Measurements from ENCODE around the gene FAM107B. TPM values are rescaled to one million over a fixed set of nuclear protein-coding genes. Genes with fewer than 3 reads are reported as not detected.
A peak's percentile ranks its signal among the peaks of the same experiment; 100 is the strongest.

Gene FAM107B
- total RNA-seq, 1 experiment from 2014 or later = 24.5 TPM

GRCh38 chr10:14601872-14602725 is 172.6 kb downstream of the FAM107B start:
- peaks cover 21 to 26% of the 10 kb centered on the region in 2 experiments for H3K4me1 Mint-ChIP-seq
- no peaks in the 10 kb centered on the region for H3K79me1 ChIP-seq (ENCODE audit: insufficient read depth, low read depth, low read length, poor library complexity, severe bottlenecking)
- H4K91ac ChIP-seq (ENCODE audit: insufficient read length, low read depth, low read length) = no peak overlapping the region
- no peak overlapping the region for H3K27ac ChIP-seq (ENCODE audit: insufficient read length, low read depth, low read length)
- peaks cover 30% of the 10 kb centered on the region for H3K27me3 Mint-ChIP-seq (ENCODE audit: low read depth)
- no peak overlapping the region for H3T11ph ChIP-seq (ENCODE audit: low read length)
- no peak overlapping the region for H3K27ac Mint-ChIP-seq
- H2BK20ac ChIP-seq (ENCODE audit: low read depth, low read length, poor library complexity, severe bottlenecking) = no peak overlapping the region
- H2BK5ac ChIP-seq (ENCODE audit: insufficient read length, low read length) = no peak overlapping the region
- H2AFZ ChIP-seq (ENCODE audit: low read length) = no peak overlapping the region
- no peak overlapping the region for H3K9ac ChIP-seq (ENCODE audit: extremely low read depth, insufficient read length, low read length)
- TF ChIP-seq, protein P1, sequence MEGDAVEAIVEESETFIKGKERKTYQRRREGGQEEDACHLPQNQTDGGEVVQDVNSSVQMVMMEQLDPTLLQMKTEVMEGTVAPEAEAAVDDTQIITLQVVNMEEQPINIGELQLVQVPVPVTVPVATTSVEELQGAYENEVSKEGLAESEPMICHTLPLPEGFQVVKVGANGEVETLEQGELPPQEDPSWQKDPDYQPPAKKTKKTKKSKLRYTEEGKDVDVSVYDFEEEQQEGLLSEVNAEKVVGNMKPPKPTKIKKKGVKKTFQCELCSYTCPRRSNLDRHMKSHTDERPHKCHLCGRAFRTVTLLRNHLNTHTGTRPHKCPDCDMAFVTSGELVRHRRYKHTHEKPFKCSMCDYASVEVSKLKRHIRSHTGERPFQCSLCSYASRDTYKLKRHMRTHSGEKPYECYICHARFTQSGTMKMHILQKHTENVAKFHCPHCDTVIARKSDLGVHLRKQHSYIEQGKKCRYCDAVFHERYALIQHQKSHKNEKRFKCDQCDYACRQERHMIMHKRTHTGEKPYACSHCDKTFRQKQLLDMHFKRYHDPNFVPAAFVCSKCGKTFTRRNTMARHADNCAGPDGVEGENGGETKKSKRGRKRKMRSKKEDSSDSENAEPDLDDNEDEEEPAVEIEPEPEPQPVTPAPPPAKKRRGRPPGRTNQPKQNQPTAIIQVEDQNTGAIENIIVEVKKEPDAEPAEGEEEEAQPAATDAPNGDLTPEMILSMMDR (conservative IDR thresholded peaks at IDR 0.05) = no peak
- no peak overlapping the region for H3K18ac ChIP-seq (ENCODE audit: insufficient read length, low read depth, low read length)
- H4K5ac ChIP-seq (ENCODE audit: insufficient read length, low read depth, low read length) = no peak overlapping the region
- peaks cover 3 to 30% (median 30%) of the 10 kb centered on the region in 3 experiments; a peak in 6 of 7 replicates for H3K36me3 Mint-ChIP-seq (ENCODE audit: insufficient read depth in 1 of 3, low read depth in 3 of 3)
- no peaks in the 10 kb centered on the region; the same call in 1 of the 2 replicates for H3K27me3 ChIP-seq (ENCODE audit: insufficient read depth, low read length)
- WGBS (ENCODE audit: extremely low coverage, insufficient read length, low lambda C conversion rate) = no CpG with 5 or more reads among the region's 16 CpGs
- H4K20me1 ChIP-seq (ENCODE audit: control insufficient read depth, insufficient read depth, insufficient read length) = no peaks in the 10 kb centered on the region
- H3K56ac ChIP-seq (ENCODE audit: insufficient read length, low read depth, low read length) = no peak overlapping the region
- H3K14ac ChIP-seq (ENCODE audit: insufficient read depth, low read length) = no peak overlapping the region
- no peaks in the 10 kb centered on the region for H3K79me2 ChIP-seq (ENCODE audit: insufficient read depth, low read length)
- H3K4ac ChIP-seq (ENCODE audit: low read depth, low read length) = no peak overlapping the region
- DNase-seq = peak; percentile 20
- no peak overlapping the region for H4K8ac ChIP-seq (replicated peaks; ENCODE audit: insufficient read length, low read depth, low read length)
- H3K23me2 ChIP-seq (ENCODE audit: insufficient read length, low read depth, low read length, poor library complexity, severe bottlenecking) = peaks cover 7% of the 10 kb centered on the region
- H2BK15ac ChIP-seq (ENCODE audit: low read depth, low read length) = no peak overlapping the region
- H3K9me3 ChIP-seq (ENCODE audit: control insufficient read depth, low read depth, low read length) = no peaks in the 10 kb centered on the region
- 0 out of 5 replicates have a peak overlapping the region, but pooled peaks of 1 of the 2 experiments have one; percentile 8 for H3K4me3 Mint-ChIP-seq
- H3K23ac ChIP-seq (ENCODE audit: insufficient read length, low read depth, low read length) = no peak overlapping the region
- no peak overlapping the region for H2AK5ac ChIP-seq (ENCODE audit: insufficient read length, low read length)
- H2BK12ac ChIP-seq (ENCODE audit: insufficient read length, low read depth, low read length) = no peak overlapping the region
- no peaks in the 10 kb centered on the region for H3K9me3 Mint-ChIP-seq
- no peaks in the 10 kb centered on the region for H3K4me1 ChIP-seq (ENCODE audit: insufficient read depth, low read length)
- H3K4me2 ChIP-seq (ENCODE audit: insufficient read depth, insufficient read length, low read length) = no peak overlapping the region
- H2BK120ac ChIP-seq (ENCODE audit: low read depth, low read length, poor library complexity, severe bottlenecking) = no peak overlapping the region

All from H9 (cell line).